RWPE2 (cell line): Measurements from ENCODE around the gene GFAP.
A peak's percentile ranks its signal among the peaks of the same experiment; 100 is the strongest.

Experiments used
- ATAC-seq: fragments of 200-7000 bp; cut with Tn5 transposase; 3 replicates; pipeline ENCODE4 v1.9.1; 2021; ENCODE audit warnings: low read depth
- DNase-seq: peaks from one replicate; pipeline ENCODE4 v3.0.0-alpha.2; 2020; ENCODE audit warnings: low spot score
- H3K27ac ChIP-seq: fragments of 450-650 bp; 2 replicates; pipeline ENCODE4 v1.5.1; 2017; ENCODE audit warnings: mild to moderate bottlenecking; ENCODE audit not compliant: poor library complexity, severe bottlenecking
- H3K27me3 ChIP-seq: fragments of 250-450 bp; sonication (Bioruptor Pico); 2 replicates; pipeline ENCODE4 v1.5.1; 2021; ENCODE audit warnings: mild to moderate bottlenecking, moderate library complexity; ENCODE audit not compliant: insufficient read depth, poor library complexity, severe bottlenecking
- H3K36me3 ChIP-seq: fragments of 250-450 bp; sonication (Bioruptor Pico); 2 replicates; pipeline ENCODE4 v1.5.1; 2020; ENCODE audit warnings: low read depth, mild to moderate bottlenecking, moderate library complexity
- H3K4me1 ChIP-seq: fragments of 250-450 bp; sonication (Bioruptor Pico); 2 replicates; pipeline ENCODE4 v1.5.1; 2021; ENCODE audit warnings: mild to moderate bottlenecking, moderate library complexity; ENCODE audit not compliant: insufficient read depth, poor library complexity, severe bottlenecking
- H3K4me3 ChIP-seq: fragments of 250-450 bp; sonication (Bioruptor Pico); 2 replicates; pipeline ENCODE4 v1.5.1; 2021; ENCODE audit warnings: mild to moderate bottlenecking, moderate library complexity; ENCODE audit not compliant: severe bottlenecking
- H3K9me3 ChIP-seq: fragments of 250-450 bp; sonication (Bioruptor Pico); 2 replicates; pipeline ENCODE4 v1.5.1; 2021; ENCODE audit warnings: mild to moderate bottlenecking, moderate library complexity; ENCODE audit not compliant: severe bottlenecking
- TF ChIP-seq, protein P1 (sequence below): fragments of 450-650 bp; IDR thresholded peaks from one replicate; pipeline ENCODE4 v1.5.1; 2017; ENCODE audit warnings: mild to moderate bottlenecking, moderate library complexity; ENCODE audit not compliant: poor library complexity, severe bottlenecking

GFAP gene

DNA sequence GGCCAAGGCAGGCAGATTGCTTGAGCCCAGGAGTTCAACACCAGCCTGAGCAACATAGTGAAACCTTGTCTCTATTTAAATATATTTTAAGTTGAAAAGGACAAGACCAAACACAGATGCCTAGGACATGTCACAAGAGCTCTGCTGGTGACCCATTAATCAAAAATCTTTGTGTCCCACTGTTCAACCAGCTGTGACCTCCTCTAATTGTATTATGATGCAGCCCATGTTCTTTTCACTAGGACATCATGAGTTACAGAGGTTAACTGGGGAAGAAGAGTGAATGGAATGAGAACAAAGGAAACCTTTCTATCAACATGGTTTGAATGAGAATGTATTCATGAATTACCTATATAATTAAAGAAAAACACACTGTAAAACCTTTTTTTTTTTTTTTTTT lies 23.1 kb downstream of the GFAP start:
- DNase-seq, result no peak
- no peaks in the 10 kb centered on the region for H3K4me1 ChIP-seq
- H3K36me3 ChIP-seq, result peaks cover 81% of the 10 kb centered on the region
- TF ChIP-seq, protein P1, sequence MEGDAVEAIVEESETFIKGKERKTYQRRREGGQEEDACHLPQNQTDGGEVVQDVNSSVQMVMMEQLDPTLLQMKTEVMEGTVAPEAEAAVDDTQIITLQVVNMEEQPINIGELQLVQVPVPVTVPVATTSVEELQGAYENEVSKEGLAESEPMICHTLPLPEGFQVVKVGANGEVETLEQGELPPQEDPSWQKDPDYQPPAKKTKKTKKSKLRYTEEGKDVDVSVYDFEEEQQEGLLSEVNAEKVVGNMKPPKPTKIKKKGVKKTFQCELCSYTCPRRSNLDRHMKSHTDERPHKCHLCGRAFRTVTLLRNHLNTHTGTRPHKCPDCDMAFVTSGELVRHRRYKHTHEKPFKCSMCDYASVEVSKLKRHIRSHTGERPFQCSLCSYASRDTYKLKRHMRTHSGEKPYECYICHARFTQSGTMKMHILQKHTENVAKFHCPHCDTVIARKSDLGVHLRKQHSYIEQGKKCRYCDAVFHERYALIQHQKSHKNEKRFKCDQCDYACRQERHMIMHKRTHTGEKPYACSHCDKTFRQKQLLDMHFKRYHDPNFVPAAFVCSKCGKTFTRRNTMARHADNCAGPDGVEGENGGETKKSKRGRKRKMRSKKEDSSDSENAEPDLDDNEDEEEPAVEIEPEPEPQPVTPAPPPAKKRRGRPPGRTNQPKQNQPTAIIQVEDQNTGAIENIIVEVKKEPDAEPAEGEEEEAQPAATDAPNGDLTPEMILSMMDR, result no peak
- H3K9me3 ChIP-seq, result no peaks in the 10 kb centered on the region
- no peak overlapping the region for H3K27ac ChIP-seq
- ATAC-seq, result no peak
- H3K4me3 ChIP-seq, result no peak overlapping the region
- no peaks in the 10 kb centered on the region for H3K27me3 ChIP-seq

DNA sequence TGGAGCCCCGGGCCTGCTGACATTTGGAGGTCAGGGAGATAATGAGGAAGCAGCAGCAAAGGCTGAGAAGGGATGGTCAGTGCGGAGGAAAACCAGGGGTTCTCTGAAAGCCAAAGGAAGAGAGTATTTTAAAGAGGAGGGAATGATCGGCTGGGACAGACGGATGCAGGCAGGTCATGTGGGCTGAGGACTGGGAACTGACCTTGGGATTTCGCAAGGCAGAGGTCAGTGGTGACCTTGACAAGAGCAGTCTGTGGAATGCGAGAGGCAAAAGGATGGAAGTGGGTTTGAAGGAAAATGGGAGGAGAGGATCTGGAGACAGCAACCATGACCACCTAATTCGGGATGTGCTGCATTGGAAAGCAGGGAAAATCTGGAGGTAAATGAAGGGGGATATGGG lies 26.3 kb downstream of the GFAP start:
- H3K27me3 ChIP-seq, result no peaks in the 10 kb centered on the region
- DNase-seq, result no peak
- ATAC-seq, result no peak
- H3K27ac ChIP-seq, result no peak overlapping the region
- TF ChIP-seq, protein P1, result no peak
- H3K4me3 ChIP-seq, result no peak overlapping the region
- no peaks in the 10 kb centered on the region for H3K9me3 ChIP-seq
- H3K4me1 ChIP-seq, result no peaks in the 10 kb centered on the region
- H3K36me3 ChIP-seq, result peaks cover 84% of the 10 kb centered on the region

DNA sequence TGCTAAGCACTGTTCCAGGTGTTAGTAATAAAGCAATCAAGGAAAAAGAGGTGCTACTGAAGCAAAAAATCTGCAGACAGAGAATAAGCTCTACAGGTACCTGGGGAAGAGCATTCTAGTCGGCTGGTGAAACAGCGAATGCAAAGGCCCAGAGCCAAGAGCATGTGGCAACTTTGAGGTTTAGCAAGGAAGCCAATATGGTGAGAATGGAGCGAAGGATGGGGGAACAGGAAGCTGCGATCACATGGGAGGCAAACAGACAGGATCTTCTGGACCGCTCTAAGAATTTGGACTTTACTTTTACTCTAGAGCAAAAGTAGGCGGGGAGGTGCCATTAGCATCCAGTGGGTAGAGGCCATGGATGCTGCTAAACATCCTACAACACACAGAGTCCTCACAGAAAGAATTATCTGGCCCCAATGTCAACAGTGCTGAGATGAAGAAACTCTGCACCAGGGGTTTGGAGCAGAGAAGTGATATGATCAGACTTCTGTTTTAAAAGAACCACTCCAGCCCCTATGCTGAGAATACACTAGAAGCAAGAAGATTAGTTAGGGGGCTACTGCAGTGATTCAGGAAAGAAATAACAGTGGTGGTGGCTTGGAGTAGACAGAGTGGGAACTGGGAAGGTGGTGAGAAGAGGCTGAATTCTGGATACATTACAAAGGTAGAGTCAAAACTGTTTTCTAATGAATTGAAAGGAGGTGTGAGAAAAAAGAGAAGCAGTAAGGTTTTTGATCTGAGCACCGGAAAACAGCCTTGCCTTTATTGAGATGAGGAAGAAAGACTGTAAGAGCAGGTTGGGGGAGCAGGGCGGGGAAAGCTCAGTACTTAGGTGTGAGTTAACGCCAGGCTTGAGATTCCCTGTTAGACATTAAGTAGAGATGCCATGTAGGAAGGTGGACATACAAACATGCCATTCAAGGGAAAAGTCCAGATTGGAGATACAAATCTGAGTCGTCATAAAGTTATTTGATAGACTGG lies 27.0 kb downstream of the GFAP start:
- no peak overlapping the region for H3K4me3 ChIP-seq
- H3K27me3 ChIP-seq, result no peaks in the 10 kb centered on the region
- no peak overlapping the region for H3K27ac ChIP-seq
- ATAC-seq, result 0 out of 3 replicates have a peak, but pooled peaks have one; percentile 17
- TF ChIP-seq, protein P1, result no peak
- no peak for DNase-seq
- H3K9me3 ChIP-seq, result no peaks in the 10 kb centered on the region
- H3K36me3 ChIP-seq, result peaks cover 84% of the 10 kb centered on the region
- H3K4me1 ChIP-seq, result no peaks in the 10 kb centered on the region

DNA sequence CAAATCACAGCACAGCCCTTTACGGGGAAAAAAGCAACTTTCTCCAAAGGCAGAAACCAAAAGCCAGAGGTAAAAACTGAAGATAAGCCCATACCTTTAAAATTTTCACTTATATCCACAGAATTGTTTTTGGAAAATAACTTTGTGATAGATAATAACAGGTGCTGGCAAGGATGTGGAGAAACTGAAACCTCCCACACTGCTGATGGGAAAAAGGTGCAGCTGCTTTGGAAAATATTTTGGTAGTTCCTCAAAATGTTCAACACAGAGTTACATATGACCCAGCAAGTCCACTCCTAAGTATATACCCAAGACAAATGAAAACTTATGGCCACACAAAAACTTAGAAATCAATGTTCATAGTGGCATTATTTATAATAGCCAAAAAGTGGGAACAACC lies 28.3 kb downstream of the GFAP start:
- DNase-seq (no peak), ATAC-seq (no peak)
- no peaks in the 10 kb centered on the region for H3K9me3 ChIP-seq
- H3K27me3 ChIP-seq, result no peaks in the 10 kb centered on the region
- H3K27ac ChIP-seq, result no peak overlapping the region
- H3K36me3 ChIP-seq, result peaks cover 84% of the 10 kb centered on the region
- TF ChIP-seq, protein P1, result no peak
- no peaks in the 10 kb centered on the region for H3K4me1 ChIP-seq
- no peak overlapping the region for H3K4me3 ChIP-seq

DNA sequence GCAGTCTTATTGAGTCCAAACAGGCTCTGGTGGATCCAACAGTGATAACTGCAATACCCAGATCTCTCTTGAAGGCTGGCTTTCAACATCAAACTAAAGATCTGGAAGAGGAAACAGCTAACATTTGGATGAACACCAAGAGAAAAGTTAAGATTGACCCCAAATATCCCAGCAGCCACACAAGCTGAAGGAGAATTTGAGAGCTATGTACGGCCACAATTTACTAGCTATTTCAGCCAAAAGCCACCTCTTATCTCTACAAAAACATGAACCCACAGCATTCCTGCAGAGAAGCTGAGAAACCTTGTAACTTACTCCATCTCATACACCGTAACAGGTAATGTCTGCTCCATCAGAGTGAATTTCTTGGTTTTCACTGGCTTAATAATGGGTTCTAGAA lies 30.4 kb downstream of the GFAP start:
- TF ChIP-seq, protein P1, result no peak
- no peak for DNase-seq
- ATAC-seq, result no peak
- Histone ChIP-seq H3K27ac (no peak overlapping the region), H3K9me3 (no peaks in the 10 kb centered on the region), H3K27me3 (no peaks in the 10 kb centered on the region), H3K4me3 (no peak overlapping the region), H3K4me1 (no peaks in the 10 kb centered on the region), H3K36me3 (peaks cover 86% of the 10 kb centered on the region)
